Measurements from ENCODE around the gene FAM107B. TPM values are rescaled to one million over a fixed set of nuclear protein-coding genes. Genes with fewer than 3 reads are reported as not detected.

The FAM107B gene
- total RNA-seq, 1 experiment from 2014 or later, result 24.5 TPM

DNA sequence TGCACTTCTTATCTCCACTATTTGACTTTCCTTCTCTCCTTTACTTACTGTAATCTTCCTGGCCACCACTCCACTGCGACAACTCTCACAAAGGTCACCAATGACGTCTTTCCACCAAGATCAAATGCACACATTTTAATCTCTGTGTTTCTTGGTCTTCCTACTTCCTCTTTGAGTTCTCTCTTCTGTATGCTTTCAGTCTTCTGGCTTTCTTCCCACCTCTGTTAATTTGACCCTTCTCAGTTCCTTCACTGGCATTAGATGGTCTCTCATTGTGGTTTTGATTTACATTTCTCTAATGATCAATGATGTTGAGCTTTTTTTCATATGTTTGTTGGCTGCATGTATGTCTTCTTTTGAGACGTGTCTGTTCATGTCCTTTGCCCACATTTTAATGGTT is 31.9 kb downstream of the FAM107B start:
- Mint-ChIP-seq H3K9me3 (peaks cover 3 to 5% of the 10 kb centered on the region in 2 experiments; a peak in 2 of 5 replicates), H3K4me1 (no peaks in the 10 kb centered on the region), H3K27ac (no peak overlapping the region), H3K36me3 (ENCODE audit: insufficient read depth in 1 of 3, low read depth in 3 of 3) (no peaks in the 10 kb centered on the region), H3K27me3 (ENCODE audit: low read depth) (no peaks in the 10 kb centered on the region), H3K4me3 (no peak overlapping the region)
- Histone ChIP-seq H2BK12ac (ENCODE audit: insufficient read length, low read depth, low read length) (no peak overlapping the region), H3K4ac (ENCODE audit: low read depth, low read length) (no peak overlapping the region), H2AK5ac (ENCODE audit: insufficient read length, low read length) (no peak overlapping the region), H3K9ac (ENCODE audit: extremely low read depth, insufficient read length, low read length) (no peak overlapping the region), H2BK120ac (ENCODE audit: low read depth, low read length, poor library complexity, severe bottlenecking) (no peak overlapping the region), H4K91ac (ENCODE audit: insufficient read length, low read depth, low read length) (no peak overlapping the region), H4K20me1 (ENCODE audit: control insufficient read depth, insufficient read depth, insufficient read length) (no peaks in the 10 kb centered on the region), H2AFZ (ENCODE audit: low read length) (no peak overlapping the region), H2BK5ac (ENCODE audit: insufficient read length, low read length) (no peak overlapping the region), H3K79me1 (ENCODE audit: insufficient read depth, low read depth, low read length, poor library complexity, severe bottlenecking) (no peaks in the 10 kb centered on the region), H3T11ph (ENCODE audit: low read length) (no peak overlapping the region), H3K18ac (ENCODE audit: insufficient read length, low read depth, low read length) (no peak overlapping the region), H4K8ac (replicated peaks; ENCODE audit: insufficient read length, low read depth, low read length) (no peak overlapping the region), H3K23ac (ENCODE audit: insufficient read length, low read depth, low read length) (no peak overlapping the region), H2BK15ac (ENCODE audit: low read depth, low read length) (no peak overlapping the region), H3K27ac (ENCODE audit: insufficient read length, low read depth, low read length) (no peak overlapping the region), H3K56ac (ENCODE audit: insufficient read length, low read depth, low read length) (no peak overlapping the region), H3K14ac (ENCODE audit: insufficient read depth, low read length) (no peak overlapping the region), H2BK20ac (ENCODE audit: low read depth, low read length, poor library complexity, severe bottlenecking) (no peak overlapping the region), H3K79me2 (ENCODE audit: insufficient read depth, low read length) (no peaks in the 10 kb centered on the region), H3K9me3 (ENCODE audit: control insufficient read depth, low read depth, low read length) (no peaks in the 10 kb centered on the region), H4K5ac (ENCODE audit: insufficient read length, low read depth, low read length) (no peak overlapping the region), H3K27me3 (ENCODE audit: insufficient read depth, low read length) (no peaks in the 10 kb centered on the region), H3K23me2 (ENCODE audit: insufficient read length, low read depth, low read length, poor library complexity, severe bottlenecking) (no peaks in the 10 kb centered on the region), H3K4me2 (ENCODE audit: insufficient read depth, insufficient read length, low read length) (no peak overlapping the region), H3K4me1 (ENCODE audit: insufficient read depth, low read length) (no peaks in the 10 kb centered on the region)
- WGBS (ENCODE audit: extremely low coverage, insufficient read length, low lambda C conversion rate), result no CpG with 5 or more reads among the region's 3 CpGs
- TF ChIP-seq, protein P1, sequence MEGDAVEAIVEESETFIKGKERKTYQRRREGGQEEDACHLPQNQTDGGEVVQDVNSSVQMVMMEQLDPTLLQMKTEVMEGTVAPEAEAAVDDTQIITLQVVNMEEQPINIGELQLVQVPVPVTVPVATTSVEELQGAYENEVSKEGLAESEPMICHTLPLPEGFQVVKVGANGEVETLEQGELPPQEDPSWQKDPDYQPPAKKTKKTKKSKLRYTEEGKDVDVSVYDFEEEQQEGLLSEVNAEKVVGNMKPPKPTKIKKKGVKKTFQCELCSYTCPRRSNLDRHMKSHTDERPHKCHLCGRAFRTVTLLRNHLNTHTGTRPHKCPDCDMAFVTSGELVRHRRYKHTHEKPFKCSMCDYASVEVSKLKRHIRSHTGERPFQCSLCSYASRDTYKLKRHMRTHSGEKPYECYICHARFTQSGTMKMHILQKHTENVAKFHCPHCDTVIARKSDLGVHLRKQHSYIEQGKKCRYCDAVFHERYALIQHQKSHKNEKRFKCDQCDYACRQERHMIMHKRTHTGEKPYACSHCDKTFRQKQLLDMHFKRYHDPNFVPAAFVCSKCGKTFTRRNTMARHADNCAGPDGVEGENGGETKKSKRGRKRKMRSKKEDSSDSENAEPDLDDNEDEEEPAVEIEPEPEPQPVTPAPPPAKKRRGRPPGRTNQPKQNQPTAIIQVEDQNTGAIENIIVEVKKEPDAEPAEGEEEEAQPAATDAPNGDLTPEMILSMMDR (conservative IDR thresholded peaks at IDR 0.05), result no peak
- DNase-seq, result no peak

Measured in H9 (cell line).